ENCODE measurements around the gene SPX.

SPX gene, protein sequence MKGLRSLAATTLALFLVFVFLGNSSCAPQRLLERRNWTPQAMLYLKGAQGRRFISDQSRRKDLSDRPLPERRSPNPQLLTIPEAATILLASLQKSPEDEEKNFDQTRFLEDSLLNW

DNA sequence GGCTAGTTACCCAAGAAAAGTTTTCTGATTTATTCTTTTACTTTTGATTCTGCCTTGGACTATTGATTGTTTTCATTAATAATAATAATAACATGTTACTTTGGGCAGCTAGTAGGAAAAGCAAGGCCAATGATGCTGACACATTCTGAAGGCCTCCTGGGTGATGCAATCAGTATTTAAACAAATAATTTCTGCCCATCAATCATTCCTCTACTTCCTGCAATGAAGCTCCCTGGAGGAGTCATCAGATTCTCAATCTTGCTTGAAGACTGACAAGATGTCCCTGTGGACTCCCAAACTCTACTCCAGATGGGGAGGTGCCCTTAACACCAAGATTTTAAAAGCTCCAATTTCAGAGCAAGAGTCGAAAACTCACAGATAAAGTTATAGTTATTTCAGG is at the start of gene SPX:
Gene SPX (plus strand): TSS at position 244 of the 400 bp plus-strand sequence. CDS start 177 bp downstream, outside the sequence.
- DNase-seq: no peak

DNA sequence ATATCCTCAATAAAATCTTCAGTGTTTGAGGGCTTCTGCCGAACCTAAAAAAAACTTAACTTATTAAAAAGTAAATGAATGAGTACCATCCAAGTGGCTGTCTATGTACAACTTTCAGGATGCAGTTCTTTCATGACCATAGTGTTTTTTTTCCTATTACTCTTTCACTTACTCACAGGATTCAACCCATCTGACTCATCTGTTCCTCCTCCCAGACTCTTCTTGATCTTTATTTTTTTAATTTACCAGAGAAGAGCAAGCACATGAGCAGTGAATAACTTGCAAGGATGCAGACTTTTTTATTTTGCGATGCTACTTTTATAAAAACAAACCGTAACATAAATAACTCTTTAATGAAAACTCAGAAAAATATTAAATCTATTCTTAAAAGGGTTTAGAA is 49.1 kb upstream of the SPX start:
- no peak for DNase-seq

DNA sequence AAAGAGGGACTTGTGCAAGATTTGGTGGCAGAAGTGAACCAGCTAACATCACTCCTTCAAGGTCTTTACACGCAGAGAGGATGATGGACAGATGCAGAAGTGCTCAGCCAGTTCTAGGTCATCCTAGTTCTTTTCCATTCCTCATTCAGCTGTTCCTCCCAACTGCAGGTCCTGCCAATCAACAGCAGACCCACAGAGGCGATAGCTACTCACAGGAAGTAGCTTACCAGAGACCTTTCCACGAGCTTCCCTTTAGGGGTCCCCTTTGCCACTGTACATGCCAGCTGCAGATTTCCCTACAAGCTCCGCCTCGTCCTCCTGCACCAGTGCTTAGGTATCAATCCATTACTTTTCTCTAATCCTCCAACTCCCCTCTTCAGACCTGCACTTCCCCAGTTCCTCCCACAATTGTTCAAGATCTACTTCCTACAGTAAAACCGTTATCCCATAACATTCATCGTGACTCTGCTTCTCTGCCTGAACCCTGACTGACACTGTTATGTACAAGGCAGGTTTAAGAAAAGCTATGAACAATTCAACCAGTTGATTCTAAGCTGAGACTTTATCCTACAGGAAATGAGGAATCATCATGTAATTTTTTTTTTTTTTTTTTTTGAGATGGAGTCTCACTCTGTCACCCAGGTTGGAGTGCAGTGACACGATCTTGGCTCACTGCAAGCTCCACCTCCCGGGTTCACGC is 47.2 kb upstream of the SPX start:
- no peak for DNase-seq

DNA sequence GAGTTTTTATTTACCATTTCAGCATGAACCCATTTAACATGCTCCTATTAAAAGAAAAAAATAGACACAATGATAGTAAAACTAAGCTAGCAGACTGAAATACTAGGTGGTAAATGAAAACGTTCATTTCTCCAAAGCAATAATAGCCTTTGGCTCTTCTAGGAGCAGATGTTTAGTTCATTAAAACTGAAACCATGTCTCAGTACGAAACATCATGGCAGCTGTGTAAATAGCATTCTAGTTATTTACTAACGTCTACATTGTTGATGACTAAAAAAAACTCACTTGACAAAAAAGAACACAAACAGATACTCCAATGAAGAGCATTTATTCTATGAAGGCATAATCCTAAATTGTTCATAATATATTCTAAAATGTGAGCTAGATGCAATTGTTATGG is 42.6 kb upstream of the SPX start:
- DNase-seq: no peak

DNA sequence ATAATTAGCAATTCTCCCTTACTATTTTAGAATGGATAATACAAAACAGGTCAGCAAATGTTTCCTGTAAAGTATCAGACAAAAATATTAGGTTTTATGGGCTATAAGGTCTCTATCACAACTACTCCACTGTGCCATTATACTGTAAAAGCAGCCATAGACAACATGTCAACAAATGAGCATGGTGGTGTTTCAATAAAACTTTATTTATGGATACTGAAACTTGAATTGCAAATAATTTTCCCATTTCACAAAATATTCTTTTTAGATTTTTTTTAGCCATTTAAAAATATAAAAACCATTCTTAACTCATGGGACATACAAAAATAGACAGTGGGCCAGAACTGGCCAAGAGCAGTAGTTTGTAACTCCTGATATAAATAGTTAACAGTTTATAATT is 40.1 kb upstream of the SPX start:
- DNase-seq: no peak

DNA sequence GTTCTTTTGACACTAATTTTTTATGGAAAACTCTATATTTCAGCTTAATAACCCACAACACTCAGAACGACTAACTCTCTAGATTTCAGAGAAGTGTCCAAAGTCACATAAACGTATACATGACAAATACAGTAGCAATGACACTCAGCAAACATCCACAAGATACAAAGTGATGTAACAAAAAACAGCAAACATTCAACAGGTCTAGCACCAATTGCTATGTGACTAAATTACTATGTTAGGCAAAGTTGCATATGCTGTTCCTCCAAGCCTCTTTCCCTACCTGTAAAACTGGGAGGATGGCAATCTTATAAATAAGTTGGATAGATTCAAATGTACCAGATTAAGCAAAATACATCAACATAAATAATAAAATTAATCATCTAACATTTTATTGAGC is 26.3 kb upstream of the SPX start:
- DNase-seq: no peak

DNA sequence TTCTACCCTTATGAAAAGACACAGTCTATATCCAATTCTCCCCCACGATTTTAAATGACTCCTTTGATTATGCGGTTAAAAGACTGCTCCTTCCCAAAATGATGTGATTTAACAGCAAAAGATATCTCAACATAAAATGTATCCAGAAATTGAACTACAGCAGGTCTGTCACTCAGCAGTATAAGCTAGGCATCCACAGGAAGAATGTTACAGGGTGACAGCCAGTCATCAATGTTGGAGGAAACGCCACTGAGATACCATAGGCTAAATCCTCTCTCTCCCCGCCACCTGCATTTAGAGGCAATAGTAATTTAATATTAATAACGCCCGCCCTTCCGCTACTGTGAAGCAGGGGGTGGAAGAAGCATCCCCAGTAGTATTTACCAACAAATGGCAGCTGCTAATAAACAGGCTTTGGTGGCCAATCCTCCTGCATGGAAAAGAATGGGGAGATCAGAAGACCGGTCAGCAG is 25.3 kb upstream of the SPX start:
- no peak for DNase-seq

DNA sequence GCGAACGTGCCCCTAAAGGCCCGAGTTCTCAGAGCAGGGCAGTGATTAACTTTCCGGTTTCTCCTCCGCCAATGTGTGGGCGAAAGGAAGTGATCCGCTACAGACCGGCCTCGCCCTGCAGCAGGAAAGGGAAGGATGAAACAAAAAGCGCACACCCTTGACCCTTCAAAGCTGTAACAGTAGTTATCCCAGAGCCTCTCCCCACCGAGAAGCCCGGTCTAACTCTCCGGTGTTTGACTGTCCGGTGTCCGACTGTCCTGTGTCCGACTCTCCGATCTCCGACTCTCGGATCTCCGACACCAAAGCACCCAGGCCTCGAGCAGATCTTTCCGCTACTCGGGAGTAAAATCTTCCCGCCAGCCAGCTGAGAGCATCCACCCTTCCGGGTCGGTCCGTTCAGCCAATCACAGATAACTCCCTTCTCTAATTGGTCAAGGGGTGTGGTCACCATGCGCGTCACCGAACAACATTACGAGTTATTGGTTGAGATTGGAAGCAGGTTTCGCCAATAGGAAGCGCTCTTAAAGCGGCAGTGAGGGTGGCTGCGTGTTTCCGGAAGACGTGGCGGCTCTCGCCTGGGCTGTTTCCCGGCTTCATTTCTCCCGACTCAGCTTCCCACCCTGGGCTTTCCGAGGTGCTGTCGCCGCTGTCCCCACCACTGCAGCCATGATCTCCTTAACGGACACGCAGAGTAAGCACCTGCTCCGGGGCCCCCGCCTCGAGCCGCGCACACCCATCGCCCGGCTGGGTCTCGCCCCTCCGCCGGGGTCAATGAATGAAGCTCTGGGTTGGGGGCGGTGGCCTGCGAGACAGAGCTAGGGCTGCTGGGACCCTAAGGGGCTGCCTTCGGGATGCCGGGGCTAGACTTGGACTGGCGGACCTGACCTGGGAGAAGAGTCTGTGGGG is 24.6 kb upstream of the SPX start, which contains the start of the genes GOLT1B and RECQL:
Gene GOLT1B (plus strand): TSS at position 532 of the 906 bp plus-strand sequence. CDS start 135 bp downstream, at position 667.
Gene RECQL (minus strand): TSS at position 378 of the 906 bp plus-strand sequence. CDS start 2,065 bp downstream, outside the sequence.
- DNase-seq: peak; percentile 93

DNA sequence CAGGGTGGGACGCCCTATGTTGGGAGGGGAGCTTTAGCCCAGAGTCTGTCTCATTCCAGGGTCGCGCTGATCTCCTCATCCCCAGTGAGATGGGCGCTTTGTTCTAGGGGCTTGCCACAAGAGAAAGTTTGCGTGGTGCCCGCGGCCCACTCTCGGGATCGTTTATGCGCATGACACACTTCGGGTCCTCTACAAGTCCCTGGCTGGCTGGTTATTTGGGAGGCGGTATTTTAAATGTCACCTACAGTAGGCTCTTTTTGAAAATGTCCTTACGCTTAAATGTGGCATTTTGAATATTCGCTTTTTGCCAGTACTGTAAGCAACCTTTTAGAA is 24.0 kb upstream of the SPX start:
- peak; percentile 35 for DNase-seq

DNA sequence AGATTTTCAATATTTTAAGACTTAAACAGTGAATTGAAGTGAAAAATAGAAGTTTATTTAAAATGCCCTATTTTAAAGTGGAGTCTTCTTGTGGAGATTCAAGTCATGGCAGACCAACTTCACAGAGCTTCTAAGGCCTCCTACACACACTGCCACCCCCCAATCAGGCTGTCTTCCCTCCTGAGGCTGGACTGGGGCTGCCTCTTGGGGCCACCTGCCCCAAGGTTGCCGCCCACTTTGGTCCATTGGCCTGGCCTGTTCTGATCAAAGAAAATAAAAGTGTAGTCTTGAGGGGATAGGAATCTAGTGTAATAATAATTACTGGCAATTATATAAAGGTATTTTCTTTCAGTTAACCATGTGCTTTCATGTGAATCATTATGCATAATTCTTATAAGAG is 23.2 kb upstream of the SPX start:
- no peak for DNase-seq

DNA sequence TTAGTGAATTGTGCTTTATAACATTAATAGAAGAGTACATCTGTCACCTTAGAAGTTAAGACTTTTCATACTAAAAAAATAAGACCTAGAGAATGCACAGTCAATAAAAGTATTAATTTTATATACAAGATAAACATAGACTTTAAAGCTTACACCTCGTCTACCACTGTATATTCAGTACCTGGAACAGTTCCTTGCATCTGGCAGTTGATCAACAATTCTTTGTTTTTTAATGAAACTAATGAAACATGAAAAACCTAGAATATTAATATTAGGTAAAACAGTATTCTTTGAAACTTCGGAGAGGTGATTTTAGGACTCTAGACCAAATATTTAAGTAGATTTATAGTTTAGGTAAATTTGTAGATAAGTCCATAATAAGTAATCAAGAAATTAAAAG is 20.2 kb upstream of the SPX start:
- no peak for DNase-seq

DNA sequence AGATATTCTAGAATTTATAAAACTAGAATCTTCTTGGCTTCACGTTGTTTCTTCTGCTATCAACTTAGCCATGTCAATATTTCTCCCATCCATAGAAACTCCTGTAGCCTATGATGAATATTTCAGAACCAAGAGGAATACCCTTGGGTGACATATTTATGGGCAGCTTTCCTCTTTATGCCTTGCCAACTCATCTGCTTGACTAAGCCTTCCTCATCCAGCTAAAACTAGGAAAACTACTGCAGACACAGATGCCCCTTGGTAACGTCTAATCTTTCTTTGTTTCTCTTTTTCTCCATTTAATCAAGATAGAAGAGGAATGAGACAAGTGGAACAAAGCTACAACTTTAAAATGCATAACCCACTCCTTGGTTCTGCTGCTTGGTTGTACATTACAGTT is 18.2 kb upstream of the SPX start:
- DNase-seq: no peak

DNA sequence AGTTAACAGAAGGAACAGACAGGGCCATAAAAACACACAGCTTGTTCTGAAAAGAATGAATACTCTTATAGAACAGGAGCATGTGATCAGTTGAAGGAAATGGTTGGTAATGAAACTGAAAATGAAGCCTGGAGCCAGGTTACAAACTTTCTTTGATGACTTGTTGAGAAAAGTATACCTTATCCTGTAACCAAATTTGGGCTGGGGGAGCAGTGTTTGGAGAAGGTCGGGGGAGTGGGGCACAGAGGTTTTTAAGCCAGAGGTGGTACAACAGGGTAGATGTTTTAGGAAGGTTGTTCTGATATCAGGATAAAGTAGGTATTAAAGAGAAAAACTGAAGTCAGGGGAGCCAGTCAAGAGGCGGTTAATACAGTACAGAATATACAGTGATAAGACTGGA is 16.3 kb upstream of the SPX start:
- no peak for DNase-seq

DNA sequence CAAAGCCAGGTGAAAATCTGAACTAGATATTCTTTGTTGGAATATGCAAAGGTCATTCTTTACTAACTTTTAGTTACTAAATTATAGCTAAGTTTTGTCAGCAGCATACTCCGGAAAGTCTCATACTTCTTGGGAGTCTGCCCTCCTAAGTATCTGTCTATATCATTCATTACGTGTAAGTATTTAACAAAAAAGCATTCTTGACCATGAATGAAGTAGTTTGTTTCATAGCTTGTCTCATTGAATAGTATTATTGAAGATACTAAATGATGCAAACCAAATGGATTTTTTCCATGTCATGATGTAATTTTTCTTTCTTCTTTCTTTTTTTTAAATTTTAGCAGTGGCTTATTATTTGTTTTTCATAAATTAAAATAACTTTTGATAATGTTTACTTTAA is 9.8 kb upstream of the SPX start:
- DNase-seq: no peak

DNA sequence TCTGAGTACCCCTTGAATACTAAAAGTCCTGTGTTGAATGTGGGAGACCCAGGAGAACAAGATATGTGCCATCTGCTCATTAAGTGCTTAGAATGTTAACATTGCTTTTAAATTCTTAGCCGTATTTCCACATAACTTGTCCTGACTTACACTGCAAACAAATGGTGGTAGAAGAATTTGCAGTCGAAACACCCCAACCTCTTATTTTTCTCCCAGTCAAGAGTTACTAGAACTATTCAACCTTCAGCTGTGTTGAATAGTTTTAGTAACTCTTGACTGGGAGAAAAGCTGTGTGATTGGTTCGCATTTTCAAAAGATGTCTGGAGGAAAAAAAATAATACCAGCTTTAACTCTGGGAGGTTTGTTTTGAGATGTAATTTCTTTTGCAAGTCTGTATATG is 7.6 kb upstream of the SPX start:
- no peak for DNase-seq

DNA sequence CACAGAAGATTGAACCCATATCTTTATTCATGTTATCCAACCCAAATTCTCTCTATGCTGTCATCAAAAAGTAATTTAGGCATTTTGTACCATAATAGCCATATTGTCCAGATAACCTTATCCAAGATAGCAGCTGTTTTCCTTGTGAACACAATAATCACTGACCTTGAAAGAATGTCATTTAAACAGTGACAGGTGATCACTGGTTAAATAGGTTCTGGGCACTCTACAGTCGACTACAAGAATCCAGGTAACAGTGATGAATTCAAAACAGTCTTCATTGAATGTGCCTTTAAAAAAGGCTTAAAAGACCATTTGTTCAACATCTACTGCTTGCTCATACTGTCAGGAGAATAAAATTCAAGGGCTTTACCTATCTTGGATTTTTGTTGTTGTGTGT is 4.6 kb upstream of the SPX start:
- no peak for DNase-seq

DNA sequence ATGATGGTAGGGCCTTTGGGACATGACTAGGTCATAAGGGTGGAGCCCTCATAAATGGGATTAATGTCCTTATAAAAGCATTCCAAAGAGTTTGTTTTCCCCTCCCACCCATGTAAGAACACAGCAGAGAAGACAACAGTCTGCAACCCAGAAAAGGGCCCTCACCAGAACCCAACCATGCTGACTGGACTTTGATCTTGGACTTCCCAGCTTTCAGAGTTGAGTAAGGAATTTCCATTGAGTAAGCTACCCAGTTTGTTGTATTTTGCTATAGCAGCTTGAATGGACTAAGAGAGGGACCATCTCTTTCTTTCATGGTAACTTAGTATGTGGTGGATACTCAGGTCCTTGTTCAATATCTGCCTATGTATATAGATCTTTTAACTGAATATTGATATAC is 2.9 kb upstream of the SPX start:
- DNase-seq: no peak

DNA sequence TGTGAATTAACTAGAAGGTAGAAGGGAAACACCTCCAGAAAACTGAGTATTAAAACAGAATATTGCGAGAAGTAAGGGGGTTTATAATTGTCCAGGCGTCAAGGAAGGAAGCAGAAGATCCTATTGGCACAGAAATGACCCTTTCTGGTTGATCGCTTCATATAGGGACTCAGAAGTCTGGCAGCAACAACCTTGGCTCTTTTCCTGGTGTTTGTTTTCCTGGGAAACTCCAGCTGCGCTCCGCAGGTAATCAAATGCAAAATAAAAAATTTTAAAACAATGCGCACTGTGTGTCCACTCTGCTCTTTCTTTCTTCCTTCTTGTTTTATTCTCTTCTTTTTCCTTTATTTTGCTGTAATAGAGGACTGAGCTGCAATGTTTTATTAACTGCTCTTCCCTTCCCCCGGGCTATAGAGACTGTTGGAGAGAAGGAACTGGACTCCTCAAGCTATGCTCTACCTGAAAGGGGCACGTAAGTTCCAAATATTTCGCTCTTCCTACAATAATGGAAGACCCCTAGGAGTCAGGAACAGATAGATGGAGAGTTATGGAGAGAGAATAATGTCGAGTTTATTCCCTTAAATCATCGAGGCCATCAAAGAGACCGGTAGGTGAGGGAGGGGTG is 737 bp downstream of the SPX start:
- DNase-seq: no peak

DNA sequence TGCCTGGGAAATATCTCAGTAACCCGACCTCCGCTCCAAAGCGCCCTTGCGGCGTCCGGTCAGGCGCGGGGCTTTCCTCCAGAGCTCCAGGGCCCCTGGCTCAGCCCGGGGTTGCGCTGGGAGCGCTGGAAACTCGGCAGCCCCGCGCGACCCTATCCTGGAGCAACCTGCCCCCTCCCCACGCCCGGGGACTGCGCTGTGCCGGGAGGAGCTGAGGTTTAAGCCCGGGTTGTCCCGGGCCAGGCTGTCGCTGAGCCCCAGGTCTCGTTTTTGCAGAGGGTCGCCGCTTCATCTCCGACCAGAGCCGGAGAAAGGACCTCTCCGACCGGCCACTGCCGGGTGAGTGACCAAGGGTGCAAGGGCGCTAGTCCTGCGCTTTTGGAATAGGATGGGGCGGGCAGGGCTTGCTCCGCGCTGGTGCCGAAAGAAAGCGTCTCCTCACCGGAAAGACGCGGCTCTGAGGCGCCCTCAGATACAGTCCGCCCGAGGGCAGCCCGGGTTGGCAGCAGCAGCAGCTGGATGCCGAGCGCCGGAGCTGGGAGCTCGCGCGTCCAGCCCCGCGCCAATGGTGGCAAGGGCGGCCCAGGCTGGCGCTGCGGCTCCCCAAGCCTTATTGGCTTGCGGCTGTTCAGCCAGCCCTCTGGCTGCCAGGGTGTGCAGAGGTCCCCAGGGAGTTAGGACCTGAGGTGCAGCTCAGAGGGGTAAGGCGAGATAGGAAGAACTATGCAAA is 1.5 kb downstream of the SPX start:
- DNase-seq: peak; percentile 68

DNA sequence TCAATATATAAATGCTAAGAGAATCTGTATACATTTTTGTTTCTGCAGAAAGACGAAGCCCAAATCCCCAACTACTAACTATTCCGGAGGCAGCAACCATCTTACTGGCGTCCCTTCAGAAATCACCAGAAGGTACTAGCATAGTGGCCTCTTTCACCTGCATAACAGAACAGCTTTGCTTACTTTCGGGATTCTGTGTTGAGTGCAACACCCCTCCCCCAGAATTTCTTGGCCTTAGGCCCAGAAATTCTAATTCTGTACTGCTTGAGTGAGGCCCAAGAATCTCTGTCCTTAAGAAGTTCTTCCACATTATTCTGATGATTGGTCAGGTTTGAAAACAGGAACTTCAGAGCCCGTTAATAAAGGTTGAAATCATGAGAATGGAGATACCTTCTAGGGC is 2.9 kb downstream of the SPX start:
- no peak for DNase-seq

DNA sequence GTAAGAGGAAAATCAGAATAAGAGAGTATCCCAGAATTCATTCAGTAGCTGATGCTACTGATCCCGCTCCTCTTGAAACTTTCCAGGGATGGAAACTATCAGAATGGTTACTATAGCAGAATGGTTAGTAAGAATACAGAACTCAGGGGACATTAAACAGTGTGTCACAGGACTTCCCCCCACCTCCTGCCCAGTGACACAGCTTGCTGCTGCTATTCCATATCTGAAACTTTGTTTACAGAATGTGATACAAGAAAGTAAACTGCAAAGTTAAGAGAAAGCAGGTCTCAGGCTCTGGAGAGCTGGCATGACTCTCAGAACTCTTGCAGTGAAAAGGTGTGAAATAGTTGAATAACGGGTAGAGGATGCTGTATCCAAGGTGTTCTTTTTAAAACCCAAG is 3.4 kb downstream of the SPX start:
- no peak for DNase-seq

DNA sequence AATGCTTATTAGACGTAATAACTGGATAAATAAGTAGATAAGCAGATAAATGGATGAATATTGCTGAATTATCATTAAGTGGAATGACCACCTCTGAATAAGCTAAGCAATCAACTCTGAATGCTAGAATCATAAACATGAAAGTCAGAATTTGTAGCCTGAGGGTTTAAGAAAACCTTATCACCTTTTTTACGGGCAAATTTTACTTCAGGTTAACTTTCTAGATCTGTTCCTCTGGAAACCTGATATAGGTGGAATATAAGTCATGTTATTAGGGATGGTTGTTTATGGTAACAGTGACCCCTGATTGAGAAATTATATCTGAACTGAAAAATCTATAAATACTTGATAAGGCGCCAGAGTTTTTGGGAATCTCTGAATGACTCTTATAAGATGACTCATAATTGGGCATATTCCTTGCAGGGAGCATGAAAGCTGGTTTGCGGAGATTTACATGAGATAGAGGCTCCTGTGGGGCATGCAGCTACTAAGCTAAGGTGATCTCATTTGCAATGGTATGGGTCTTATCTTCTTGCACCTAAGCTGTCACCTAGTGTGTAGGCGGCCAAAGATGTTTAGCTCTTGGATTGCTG is 12.1 kb downstream of the SPX start:
- DNase-seq: no peak
